K562 (cell line): ENCODE results near the gene HCN3. TPM values are rescaled to one million over a fixed set of nuclear protein-coding genes. Genes with fewer than 3 reads are reported as not detected.
"Not testable (repeated sequence)": the region's sequence is repeated elsewhere in the genome, so short reads cannot be mapped to it uniquely, and the experiment has no call there.

Source experiments
- ATAC-seq: fragments of 200-7000 bp; cut with Tn5 transposase; 3 replicates; pipeline ENCODE4 v1.9.1; 2020; ENCODE audit warnings: moderate library complexity
- BruUV-seq: library from RNA; stranded (reverse); fragments of 400-500 nt; replicated peaks from 2 replicates; lab custom pipeline; 2021; lab: Mats Ljungman, UMichigan
- CTCF ChIA-PET: fragments of 300-600 bp; formaldehyde crosslinking; extraction: SDS; loops from one replicate; lab custom pipeline; 2021; ENCODE audit warnings: low intra/inter-chr PET ratio; lab: Yijun Ruan, JAX
- POLR2A ChIA-PET: fragments of 300-600, 350-650 bp; sonication (Branson Sonifier 250); formaldehyde crosslinking; extraction: SDS; loops from one replicate; lab custom pipeline; 2021; ENCODE audit warnings: antibody characterized with exemption, inconsistent platforms; lab: Yijun Ruan, JAX
- DNase-seq, 4 experiments: peaks; one replicate each; pipeline versions ENCODE4 v3.0.0 to v3.0.0-alpha.2; 2011 to 2018; ENCODE audit warnings: low spot score in 3 of 4, mixed read lengths in 3 of 4; ENCODE audit errors: extremely low read depth in 1 of 4
- FAIRE-seq: peaks from 2 replicates; lab custom pipeline; 2011; peaks lifted over from hg19 to GRCh38; lab: Jason Lieb, UNC
- H2AFZ ChIP-seq: 2 replicates; pipeline ENCODE4 v1.6.0; 2011; ENCODE audit warnings: low read depth, low read length, control low read depth, inconsistent platforms
- H3K27ac ChIP-seq: fragments of 200-600 bp; 3 replicates; pipeline ENCODE4 v1.8.0; 2011; ENCODE audit warnings: low read depth, mild to moderate bottlenecking, control low read depth, inconsistent platforms, low read length, moderate library complexity, mixed read lengths; ENCODE audit errors: extremely low read depth
- H3K27me3 ChIP-seq, 2 experiments: fragments of 300-600 bp in 1 of 2; 2 replicates in 1 of 2; 3 replicates in 1 of 2; pipeline versions ENCODE4 v1.6.0 to v1.8.0; 2011; ENCODE audit warnings: inconsistent platforms in 2 of 2, low read length in 2 of 2, mild to moderate bottlenecking in 1 of 2, mixed read lengths in 1 of 2, moderate library complexity in 1 of 2; ENCODE audit not compliant: control insufficient read depth in 2 of 2, insufficient read depth in 2 of 2
- H3K36me3 ChIP-seq: fragments of 300-600 bp; 3 replicates; pipeline ENCODE4 v1.8.0; 2011; ENCODE audit warnings: mild to moderate bottlenecking, low read length, inconsistent platforms; ENCODE audit not compliant: control insufficient read depth, insufficient read depth
- H3K4me1 ChIP-seq, 2 experiments: fragments of 200-600 bp in 1 of 2; replicated peaks in 1 of 2; 2 replicates in 1 of 2; 3 replicates in 1 of 2; pipeline versions ENCODE4 v1.5.1 to v1.8.0; 2011; ENCODE audit warnings: inconsistent platforms in 2 of 2, low read length in 2 of 2, mild to moderate bottlenecking in 1 of 2, mixed read lengths in 1 of 2, moderate library complexity in 1 of 2; ENCODE audit not compliant: control insufficient read depth in 2 of 2, insufficient read depth in 2 of 2
- H3K4me2 ChIP-seq: 2 replicates; pipeline ENCODE4 v1.6.1; 2011; ENCODE audit warnings: low read length, control low read depth, inconsistent platforms, mixed read lengths; ENCODE audit not compliant: insufficient read depth
- H3K4me3 ChIP-seq: fragments of 200-600 bp; sonication (generic), shearing (Covaris generic); 2 replicates; pipeline ENCODE4 v1.5.1; 2016; ENCODE audit warnings: control low read depth, inconsistent platforms
- H3K79me2 ChIP-seq: fragments of 200-600 bp; 3 replicates; pipeline ENCODE4 v1.8.0; 2011; ENCODE audit warnings: low read length, inconsistent platforms; ENCODE audit not compliant: control insufficient read depth, insufficient read depth
- H3K9ac ChIP-seq, 2 experiments: 2 replicates each; pipeline versions ENCODE4 v1.6.0 to v1.6.1; 2011; ENCODE audit warnings: low read depth in 2 of 2, low read length in 2 of 2, control low read depth in 1 of 2, inconsistent platforms in 1 of 2, mild to moderate bottlenecking in 1 of 2, mixed read lengths in 1 of 2; ENCODE audit not compliant: insufficient read depth in 1 of 2
- H3K9me1 ChIP-seq: one replicate; pipeline ENCODE4 v1.6.0; 2011; ENCODE audit warnings: inconsistent platforms, mild to moderate bottlenecking, low read length, moderate library complexity; ENCODE audit not compliant: control insufficient read depth, insufficient read depth
- H3K9me3 ChIP-seq: replicated peaks from 2 replicates; pipeline ENCODE4 v1.5.1; 2011; ENCODE audit warnings: low read depth, low read length, inconsistent platforms; ENCODE audit not compliant: control insufficient read depth, insufficient read depth
- H4K20me1 ChIP-seq: replicated peaks from 2 replicates; pipeline ENCODE4 v1.6.1; 2011; ENCODE audit warnings: low read length, inconsistent platforms, mixed read lengths; ENCODE audit not compliant: control insufficient read depth, insufficient read depth
- WGBS: fragments of 100-300 bp; shearing (Covaris generic); methylation state at CpG from one replicate; pipeline ENCODE4 v1.1.6; 2016; ENCODE audit warnings: low coverage, mixed read lengths; ENCODE audit not compliant: insufficient coverage; ENCODE audit errors: missing lambda C conversion rate; 5-methylcytosine and 5-hydroxymethylcytosine counted together
- in situ Hi-C: fragments of 300-500 bp; cut with MboI; formaldehyde crosslinking; loops from 4 replicates; pipeline ENCODE4 v1.15.0; 2018; ENCODE audit warnings: inconsistent platforms, mixed read lengths
- intact Hi-C: fragments of 100-400 bp; cut with micrococcal nuclease; formaldehyde crosslinking; loops from 2 replicates; pipeline ENCODE4 v1.14.2; 2022
- polyA plus RNA-seq, 8 experiments: library from polyadenylated mRNA; depleted of rRNA in 4 of 8; stranded (reverse) in 5 of 8; unstranded in 3 of 8; fragments of >200 nt; fragmentation: Nextera tagmentation in 2 of 8; fragmentation: Illumina TruSeq in 1 of 8; extraction: Ambion mirVana in 2 of 8; extraction: Trizol in 1 of 8; gene quantifications; 2 replicates each; pipeline versions ENCODE4 v1.2.1 to v1.2.3, GENCODE V29; 2011 to 2014; ENCODE audit warnings: inconsistent platforms in 1 of 8, missing spikeins in 1 of 8
- total RNA-seq, 7 experiments: library from RNA; depleted of rRNA in 6 of 7; stranded (reverse); fragments of >200 nt in 6 of 7; fragmentation: Illumina TruSeq in 2 of 7; extraction: Trizol in 2 of 7; gene quantifications; 2 replicates each; pipeline versions ENCODE4 v1.2.1 to v1.2.3, GENCODE V29; 2011 to 2021; ENCODE audit warnings: low replicate concordance in 1 of 7

HCN3 gene
- total and polyA plus RNA-seq, 9 of the 15 experiments (the other 6 are each of a cell fraction or from before 2014, with no cell fraction given), result 0.91 to 9.7 (median 3.9) TPM

GRCh38 chr1:155232001-155232978, 45.0 kb upstream of the HCN3 start:
- DNase-seq, result not testable (repeated sequence)

GRCh38 chr1:155233502-155233901, 43.8 kb upstream of the HCN3 start:
- POLR2A ChIA-PET, H4K20me1 ChIP-seq, H3K4me2 ChIP-seq, DNase-seq, in situ Hi-C loops, H3K4me3 ChIP-seq, H3K27me3 ChIP-seq, BruUV-seq, FAIRE-seq, H2AFZ ChIP-seq, CTCF ChIA-PET, intact Hi-C loops, H3K9me1 ChIP-seq, H3K27ac ChIP-seq, H3K9ac ChIP-seq, H3K9me3 ChIP-seq, H3K79me2 ChIP-seq: not testable (repeated sequence)
- ATAC-seq, result peak; percentile 12; the same call in 1 of the 3 replicates
- peaks cover 11% of the 10 kb centered on the region; the same call in 1 of the 3 replicates for H3K36me3 ChIP-seq
- 44% methylated on average over 1 of the region's 5 CpGs for WGBS
- H3K4me1 ChIP-seq, result peaks cover 0 to 11% of the 10 kb centered on the region in 2 experiments; a peak in 3 of 5 replicates

More at GRCh38 chr1:155232001-155232978, 45.0 kb upstream of the HCN3 start:
- POLR2A ChIA-PET, result interaction anchor here (1.1 kb wide), 1 partner anchor 32 kb away, joined by 3 read pairs; no protein-coding TSS in a partner anchor
- H3K9ac ChIP-seq, H3K27me3 ChIP-seq, H3K4me2 ChIP-seq, H2AFZ ChIP-seq, H3K9me3 ChIP-seq, H3K27ac ChIP-seq, in situ Hi-C loops, H3K4me3 ChIP-seq, intact Hi-C loops, ATAC-seq, CTCF ChIA-PET, H3K79me2 ChIP-seq, H4K20me1 ChIP-seq, BruUV-seq, H3K9me1 ChIP-seq, FAIRE-seq: not testable (repeated sequence)
- 59% methylated on average over 10 of the region's 13 CpGs for WGBS
- H3K4me1 ChIP-seq, result peaks cover under 1 to 17% of the 10 kb centered on the region in 2 experiments; a peak in 4 of 5 replicates
- peaks cover 11% of the 10 kb centered on the region; the same call in 1 of the 3 replicates for H3K36me3 ChIP-seq

GRCh38 chr1:155235375-155235774, 41.9 kb upstream of the HCN3 start:
- H3K27me3 ChIP-seq, H3K27ac ChIP-seq, H2AFZ ChIP-seq, ATAC-seq, H3K9me3 ChIP-seq, H3K79me2 ChIP-seq, H3K9me1 ChIP-seq, BruUV-seq, DNase-seq, CTCF ChIA-PET, H4K20me1 ChIP-seq, FAIRE-seq, in situ Hi-C loops, H3K9ac ChIP-seq, H3K4me3 ChIP-seq, H3K4me2 ChIP-seq, intact Hi-C loops: not testable (repeated sequence)
- POLR2A ChIA-PET, result interaction anchor here (1.0 kb wide), 1 partner anchor 9 kb away, joined by 3 read pairs; no protein-coding TSS in a partner anchor
- H3K4me1 ChIP-seq, result peaks cover 0 to 11% of the 10 kb centered on the region in 2 experiments; a peak in 3 of 5 replicates
- peaks cover 11% of the 10 kb centered on the region; the same call in 1 of the 3 replicates for H3K36me3 ChIP-seq
- 53% methylated on average over 4 of the region's 9 CpGs for WGBS
